ENCODE results near the gene MYH15. TPM values are rescaled to one million over a fixed set of nuclear protein-coding genes. Genes with fewer than 3 reads are reported as not detected.

The MYH15 gene
- total RNA-seq, 1 donor from 2014 or later = 0.41 TPM

DNA sequence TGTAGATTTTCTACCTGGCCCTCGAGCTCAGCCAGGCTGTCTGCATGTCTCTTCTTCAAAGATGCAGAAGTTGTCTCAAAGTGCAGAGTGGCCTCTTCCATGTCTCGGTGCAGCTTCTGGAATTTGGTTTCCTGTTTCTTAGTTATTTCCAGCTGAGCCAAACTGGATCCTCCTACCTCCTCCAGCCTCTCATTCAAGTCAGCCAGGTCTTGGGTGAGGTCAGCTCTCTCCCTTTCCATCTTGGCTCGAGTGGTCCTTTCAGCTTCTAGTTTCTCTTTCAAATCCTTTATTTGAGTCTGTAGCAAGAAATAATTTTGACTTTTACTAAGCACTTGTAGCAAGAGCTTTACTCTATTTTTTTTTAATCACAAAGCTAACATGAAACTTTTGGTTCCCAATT is 81.8 kb downstream of the MYH15 start:
- FAIRE-seq (no peak), DNase-seq (ENCODE audit: low spot score in 2 of 2) (no peak)

DNA sequence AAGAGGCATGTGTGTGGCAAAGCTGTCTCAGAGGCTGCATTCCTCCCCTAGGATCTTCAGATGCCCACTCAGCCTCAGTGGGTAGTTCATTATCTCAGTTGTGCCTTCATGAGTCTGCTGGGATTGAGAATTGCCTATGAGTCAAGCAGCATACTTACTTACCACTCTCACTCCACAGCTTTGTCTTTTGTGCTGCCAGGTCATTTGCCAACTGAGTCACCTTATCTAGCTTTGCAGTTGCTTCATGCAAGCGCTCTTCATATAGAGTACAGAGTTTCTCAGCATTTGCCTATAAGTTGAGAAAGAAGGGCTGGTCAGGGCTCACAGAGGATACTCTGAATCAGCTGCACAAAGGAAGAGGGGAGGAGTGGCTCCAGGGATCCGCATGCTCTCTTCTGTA is 89.5 kb downstream of the MYH15 start:
- DNase-seq (ENCODE audit: low spot score in 2 of 2) (no peak), FAIRE-seq (no peak)

DNA sequence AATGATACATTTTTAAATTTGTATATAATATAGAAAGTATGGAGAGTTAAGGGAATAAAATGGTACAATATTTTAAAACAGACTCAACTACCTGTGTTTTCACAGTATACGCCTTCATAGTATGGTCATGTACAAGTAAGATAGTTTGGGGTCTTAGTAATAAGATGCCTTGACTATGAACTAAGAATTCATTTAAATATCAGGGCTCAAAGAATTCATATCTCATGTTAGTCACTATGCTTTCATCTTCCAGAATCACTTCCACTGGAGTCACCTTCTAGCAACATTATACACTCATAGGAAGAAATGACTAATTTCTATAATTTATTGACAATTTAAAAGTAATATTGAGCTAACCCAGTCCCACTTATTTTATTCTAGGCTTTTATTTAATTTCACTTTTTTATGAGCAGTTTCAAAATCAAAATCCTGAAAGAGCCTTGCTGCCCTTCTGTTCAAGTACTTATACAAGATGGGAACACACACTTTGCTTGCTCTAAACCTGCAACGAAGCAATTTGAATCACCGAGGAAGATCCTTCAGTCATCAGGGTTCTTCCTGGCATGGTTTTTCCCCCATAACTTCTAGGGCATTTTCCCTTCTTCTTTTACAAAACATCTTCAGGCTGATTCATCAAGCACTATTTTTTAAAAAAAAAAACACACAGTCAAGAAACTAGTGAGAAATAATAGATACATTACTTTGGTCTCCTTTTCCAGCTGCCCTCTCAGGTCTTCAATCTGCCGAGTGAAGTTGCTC is 94.1 kb downstream of the MYH15 start:
- FAIRE-seq (no peak), DNase-seq (ENCODE audit: low spot score in 2 of 2) (no peak)

DNA sequence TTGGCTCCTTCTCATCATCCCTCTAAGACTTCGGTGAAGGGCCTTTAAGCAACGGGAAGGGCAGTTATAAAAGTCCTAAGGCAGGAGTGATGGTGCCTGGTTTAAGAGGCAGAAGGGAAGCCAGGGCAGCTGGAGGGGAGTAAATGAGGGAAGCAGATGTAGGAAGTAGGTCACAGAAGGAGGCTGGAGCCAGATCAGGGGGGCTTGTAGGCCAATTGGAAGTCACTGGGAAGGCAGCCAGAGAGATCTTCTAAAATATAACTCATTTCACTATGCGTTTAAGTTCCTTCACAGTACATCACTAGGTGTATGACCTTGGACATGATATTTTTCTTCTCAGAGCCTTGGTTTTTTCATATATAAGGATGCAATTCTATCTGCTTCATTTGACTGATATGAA is 94.7 kb downstream of the MYH15 start:
- FAIRE-seq = no peak
- no peak for DNase-seq (ENCODE audit: low spot score in 2 of 2)

DNA sequence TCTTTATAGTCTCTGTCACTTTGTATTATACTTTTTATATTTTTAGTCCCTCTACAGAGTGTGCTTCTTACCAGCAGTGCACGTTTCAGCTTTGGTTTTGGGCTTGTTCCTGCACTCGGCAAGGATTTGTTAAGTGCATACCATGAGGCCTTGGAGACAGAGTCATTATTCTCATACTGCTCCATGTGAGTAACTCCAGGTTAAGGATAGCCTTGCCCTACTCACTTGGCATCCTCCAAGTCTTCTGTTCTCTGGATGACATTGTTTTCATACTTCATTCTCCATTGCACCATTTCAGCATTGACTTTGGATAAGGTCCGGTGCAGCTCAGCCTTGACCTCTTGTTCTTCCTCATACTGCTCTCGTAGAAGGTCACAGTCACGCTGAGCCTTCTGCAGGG is 96.4 kb downstream of the MYH15 start:
- no peak for DNase-seq (ENCODE audit: low spot score in 2 of 2)
- FAIRE-seq = no peak

DNA sequence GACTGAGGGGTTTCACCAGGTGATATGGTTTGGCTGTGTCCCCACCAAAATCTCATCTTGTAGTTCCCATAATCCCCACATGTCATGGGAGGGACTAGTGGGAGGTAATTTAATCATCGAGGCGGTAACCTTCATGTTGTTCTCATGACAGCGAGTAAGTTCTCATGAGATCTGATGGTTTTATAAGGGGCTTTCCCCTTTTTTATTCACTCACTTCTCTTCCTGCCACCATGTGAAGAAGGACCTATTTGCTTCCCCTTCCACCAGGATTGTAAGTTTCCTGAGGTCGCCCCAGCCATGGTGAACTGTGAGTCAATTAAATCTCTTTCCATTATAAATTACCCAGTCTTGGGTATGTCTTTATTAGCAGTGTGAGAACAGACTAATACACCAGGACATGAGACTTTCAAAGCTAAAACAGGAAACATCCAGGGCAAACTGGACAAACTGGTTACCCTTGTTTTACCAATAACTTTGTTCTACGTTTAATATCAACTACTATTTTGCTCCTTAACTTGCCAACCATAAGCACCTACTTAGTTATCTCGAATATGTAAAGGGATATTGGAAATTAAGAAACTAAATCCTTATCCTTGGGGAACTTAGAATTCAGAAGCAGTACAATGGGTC is 98.2 kb downstream of the MYH15 start:
- no peak for DNase-seq (ENCODE audit: low spot score in 2 of 2)
- no peak for FAIRE-seq

DNA sequence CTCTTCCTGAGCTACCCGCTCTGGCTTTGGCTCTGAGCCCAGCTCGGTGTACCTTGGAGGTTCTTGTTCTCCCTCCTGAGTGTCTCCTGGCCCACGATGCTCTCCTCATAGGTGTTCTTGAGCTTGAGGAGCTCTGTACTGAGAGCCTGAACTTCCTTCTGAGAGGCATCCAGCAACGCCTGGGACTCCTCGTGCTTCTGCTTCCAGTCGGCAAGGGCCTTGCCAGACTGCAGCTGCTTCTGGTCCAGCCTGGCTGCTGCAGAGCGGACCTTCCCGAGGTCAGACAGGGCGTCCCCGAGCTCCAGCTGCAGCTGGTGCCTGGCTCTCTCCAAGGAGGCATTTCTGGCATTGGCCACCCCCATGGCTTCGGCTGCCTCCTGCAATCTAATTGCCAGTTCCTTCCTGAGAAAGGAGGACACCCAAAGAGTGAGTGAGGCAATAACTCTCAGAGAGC is 99.8 kb downstream of the MYH15 start:
- FAIRE-seq = no peak
- no peak for DNase-seq (ENCODE audit: low spot score in 2 of 2)

DNA sequence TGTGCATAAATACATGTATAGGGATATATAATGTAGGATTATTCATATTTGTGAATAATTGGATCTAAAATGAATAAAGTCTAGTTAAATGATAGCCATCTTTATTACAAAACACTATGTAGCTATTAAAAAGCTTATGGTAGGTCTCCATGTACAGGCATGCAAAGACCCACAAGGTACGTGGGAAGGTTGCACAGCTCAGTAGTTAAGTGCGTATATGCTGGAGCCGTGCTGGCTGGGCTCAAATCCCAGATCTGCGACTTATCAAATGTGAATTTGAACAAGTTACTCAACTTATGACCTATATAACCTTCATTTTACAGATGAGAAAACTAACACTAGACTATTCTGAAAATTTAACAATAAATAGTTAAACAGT is 100.6 kb downstream of the MYH15 start:
- DNase-seq (ENCODE audit: low spot score in 2 of 2) (no peak), FAIRE-seq (no peak)

DNA sequence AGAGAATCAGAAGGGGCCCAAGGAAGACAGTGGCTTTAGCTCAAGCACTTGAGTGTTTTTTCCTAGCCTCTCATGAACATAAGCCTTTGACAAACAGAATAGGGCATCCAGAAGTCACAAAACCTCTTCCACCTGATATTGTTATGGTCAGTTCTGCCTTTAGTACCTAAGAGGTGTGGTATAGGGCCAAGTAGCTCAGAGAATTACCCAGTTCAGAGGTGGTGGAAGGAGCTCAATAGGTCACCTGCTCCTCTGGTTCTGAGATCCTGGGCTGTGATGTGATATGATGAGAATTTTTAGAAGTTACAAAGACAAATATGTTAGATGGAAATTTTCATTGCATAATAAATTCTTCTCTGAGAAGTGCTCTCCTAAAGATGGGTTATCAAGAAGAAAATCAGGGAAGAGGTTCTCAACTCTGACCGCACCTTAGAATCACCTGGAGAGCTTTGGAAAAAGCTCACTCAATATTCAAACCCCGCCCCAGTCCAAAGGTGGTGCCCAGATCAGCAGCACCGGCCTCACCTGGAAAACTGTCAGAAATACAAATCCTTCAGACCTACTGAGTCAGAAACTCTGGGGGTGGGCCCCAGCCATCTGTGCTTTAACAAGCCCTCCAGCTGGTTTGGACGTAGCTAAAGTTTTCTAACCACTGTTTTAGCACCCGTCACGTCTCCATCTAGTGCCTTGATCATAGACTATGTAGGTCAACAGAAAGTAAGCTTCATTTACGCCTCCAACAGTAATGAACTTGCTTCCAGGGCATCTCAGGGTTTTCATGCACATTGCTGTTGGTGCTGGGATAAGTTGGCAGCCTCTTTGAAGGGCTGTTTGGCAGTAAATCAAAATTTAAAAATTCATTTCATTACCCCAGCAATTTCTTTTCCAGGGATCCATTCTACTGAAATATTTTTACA is 101.3 kb downstream of the MYH15 start:
- DNase-seq (ENCODE audit: low spot score in 2 of 2) (no peak), FAIRE-seq (no peak)

DNA sequence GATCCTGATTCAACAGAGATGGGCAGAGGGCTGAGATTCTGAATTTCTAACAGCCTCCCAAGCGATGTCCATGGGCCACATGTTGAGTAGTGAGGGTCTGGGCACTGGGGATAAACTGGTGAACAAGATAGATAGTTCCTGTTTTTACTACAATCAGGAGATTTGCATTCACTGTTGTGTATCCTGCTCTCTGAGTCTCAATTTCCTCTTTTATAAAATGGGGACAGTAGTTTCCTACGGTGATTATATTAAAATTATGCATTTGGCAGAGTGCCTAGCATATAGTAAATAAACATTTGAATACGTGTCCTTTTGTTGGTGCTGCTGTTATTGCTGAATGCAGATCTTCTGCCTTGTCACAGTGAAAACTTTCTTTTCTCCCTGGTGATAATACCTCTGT is 102.5 kb downstream of the MYH15 start:
- FAIRE-seq (no peak), DNase-seq (ENCODE audit: low spot score in 2 of 2) (no peak)

DNA sequence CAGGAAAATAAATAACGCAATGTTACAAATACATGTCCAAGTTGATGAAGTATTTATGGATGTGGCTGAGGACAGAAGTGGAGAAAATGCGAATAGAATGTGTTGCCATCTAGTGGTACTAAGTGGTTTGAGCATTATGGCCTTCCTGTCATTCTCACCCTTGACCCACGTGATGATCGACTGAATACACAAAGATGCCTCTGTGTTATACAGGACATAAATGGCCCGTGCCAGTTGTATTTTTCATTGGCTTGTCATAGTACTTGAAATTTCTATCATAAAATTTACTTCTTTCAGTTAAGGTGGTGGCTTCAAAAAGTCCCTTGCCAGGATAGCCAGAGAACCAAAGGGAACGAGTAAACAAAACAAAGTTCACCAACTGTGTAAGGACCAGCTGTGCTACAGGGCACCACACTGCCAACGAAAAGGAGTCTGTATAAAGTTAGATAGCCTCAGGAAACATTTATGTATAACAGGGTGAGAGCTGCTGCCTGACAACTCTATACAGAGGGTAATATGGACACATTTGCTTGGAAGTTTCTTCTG is 103.7 kb downstream of the MYH15 start:
- peak; percentile 82 for FAIRE-seq
- peak; percentile 16 to 38 for DNase-seq (ENCODE audit: low spot score in 2 of 2)

DNA sequence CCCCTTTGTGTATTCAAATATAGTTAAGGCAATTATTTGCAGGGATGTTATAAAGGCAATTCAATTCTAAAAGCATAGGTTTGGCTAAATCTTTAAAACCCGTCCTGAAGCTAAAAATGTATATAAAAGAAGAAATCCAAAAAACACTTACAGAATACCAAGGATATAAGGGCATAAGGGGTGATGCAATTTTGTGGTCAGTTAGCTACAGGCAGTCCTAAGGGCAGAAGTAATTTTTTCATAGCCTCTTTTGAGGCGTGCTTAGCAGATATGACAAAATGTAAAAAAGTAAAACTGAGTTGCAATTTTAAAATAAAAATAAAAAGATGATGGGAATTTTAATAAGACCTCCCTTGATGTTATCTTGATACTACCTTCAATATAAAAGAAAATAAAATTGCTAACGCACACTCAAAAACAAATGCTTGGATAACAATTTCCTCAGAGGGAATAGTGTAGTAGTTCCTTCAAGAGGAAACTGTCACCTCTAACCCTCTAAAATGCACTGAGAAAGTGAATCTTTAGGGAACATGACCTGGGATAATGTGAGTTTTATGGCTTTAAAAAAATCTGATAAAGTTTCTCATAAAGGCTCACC is 104.2 kb downstream of the MYH15 start:
- DNase-seq (ENCODE audit: low spot score in 2 of 2) (no peak), FAIRE-seq (no peak)

DNA sequence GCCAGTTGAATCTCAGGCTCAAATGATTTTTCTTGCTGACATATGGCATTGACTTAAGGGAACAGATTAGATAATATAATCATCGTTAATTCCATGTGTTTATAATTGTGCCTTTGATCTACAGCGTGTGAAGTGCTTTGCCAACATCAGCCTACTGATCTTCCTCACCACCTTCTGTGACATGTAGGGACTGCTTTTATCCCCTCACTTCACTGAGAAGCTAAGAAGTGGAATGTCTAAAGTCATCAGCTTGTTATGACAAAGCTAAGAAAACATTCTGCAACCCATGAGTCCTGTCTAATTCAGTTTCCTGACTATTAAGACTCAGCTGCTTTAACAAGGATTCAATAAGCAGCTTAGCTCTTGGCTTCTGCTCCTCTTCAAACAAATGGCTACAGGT is 106.0 kb downstream of the MYH15 start:
- FAIRE-seq (no peak), DNase-seq (ENCODE audit: low spot score in 2 of 2) (no peak)

DNA sequence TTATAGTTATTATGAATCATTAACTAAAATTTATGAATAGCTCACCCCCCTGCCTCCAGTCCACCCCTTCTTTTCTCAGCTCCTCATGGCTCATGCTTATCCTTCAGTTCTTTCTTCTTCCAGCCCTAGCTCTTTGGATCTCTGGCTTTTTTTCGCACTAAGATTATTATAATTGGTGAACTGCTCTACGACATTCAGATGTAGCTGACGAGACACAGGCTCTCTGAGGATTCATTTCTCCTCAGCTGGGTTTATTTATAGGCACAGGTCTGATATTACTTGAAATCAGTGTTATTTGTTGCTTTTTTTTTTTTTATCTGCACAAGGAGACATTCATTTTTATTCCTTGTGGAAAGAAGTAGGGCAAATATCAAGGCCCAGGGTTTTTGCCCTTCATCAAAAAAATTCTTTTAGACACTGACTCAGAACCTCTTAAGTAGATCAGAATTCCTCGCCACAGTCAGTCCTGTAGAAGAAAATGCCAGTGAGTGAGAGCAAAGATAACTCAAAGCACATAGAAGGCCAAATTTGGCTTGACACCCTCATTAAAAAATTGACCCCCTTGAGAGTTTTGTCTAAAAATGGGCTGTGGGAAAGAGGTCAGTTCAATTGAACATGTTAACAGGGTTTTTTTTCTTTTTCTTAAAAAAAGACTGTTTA is 106.6 kb downstream of the MYH15 start:
- DNase-seq (ENCODE audit: low spot score in 2 of 2) (no peak), FAIRE-seq (no peak)

DNA sequence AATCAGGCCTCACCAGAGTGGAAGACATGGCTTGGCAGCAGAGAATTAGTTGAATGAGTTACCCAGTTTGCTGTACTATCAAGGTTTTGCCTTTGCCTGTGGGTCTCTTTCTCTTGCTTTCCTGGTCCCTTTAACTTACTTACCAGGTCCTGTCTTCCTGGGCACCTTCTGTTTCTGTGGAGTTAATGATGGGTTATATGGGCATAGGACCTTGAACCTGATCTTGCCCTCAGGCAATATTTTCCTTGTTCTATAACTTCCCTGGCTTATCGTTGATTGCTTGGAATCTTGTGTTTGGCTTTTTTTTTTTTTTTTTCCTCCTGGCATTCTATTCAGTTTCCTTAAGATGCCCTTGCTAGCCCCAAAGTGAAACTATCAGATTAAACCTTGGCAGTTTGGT is 107.2 kb downstream of the MYH15 start:
- DNase-seq (ENCODE audit: low spot score in 2 of 2) = no peak
- FAIRE-seq = no peak

DNA sequence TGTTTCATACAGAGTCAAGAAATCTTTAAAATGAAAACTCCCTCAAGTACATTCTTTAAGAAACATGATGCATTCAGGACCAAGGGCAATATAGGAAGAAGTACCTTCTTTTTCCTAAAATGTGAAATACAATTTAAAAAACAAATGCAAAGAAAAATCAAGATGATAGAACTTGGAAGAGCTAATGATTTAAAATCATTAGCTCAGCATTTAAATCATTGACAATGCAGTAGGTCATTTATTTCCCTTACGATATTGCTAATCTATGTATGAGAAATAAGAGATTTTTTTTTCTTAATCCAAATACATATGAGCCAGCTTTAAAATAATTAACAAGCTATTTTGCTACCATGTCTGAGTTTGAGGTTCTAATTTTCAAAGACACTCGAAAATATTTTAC is 108.6 kb downstream of the MYH15 start:
- no peak for DNase-seq (ENCODE audit: low spot score in 2 of 2)
- no peak for FAIRE-seq

DNA sequence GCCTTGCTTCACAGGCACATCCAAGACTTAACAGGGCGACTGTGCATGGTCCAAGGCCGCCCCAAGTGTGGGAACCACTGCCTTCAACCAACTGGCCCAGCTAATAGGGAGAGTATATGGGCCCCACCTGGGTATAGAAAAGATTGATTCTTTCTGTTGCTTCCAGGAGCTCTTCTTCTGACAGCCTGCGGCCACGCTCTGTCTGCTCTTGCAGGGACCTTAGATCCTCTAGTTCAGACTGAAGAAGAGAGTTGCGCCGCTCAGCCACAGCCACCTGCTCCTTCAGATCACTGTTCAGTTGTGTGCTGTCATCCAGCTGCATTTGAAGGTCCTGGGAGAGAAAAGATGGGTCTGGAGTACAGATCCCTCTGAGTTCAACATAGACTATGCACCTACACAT is 111.9 kb downstream of the MYH15 start:
- DNase-seq (ENCODE audit: low spot score in 2 of 2) = no peak

DNA sequence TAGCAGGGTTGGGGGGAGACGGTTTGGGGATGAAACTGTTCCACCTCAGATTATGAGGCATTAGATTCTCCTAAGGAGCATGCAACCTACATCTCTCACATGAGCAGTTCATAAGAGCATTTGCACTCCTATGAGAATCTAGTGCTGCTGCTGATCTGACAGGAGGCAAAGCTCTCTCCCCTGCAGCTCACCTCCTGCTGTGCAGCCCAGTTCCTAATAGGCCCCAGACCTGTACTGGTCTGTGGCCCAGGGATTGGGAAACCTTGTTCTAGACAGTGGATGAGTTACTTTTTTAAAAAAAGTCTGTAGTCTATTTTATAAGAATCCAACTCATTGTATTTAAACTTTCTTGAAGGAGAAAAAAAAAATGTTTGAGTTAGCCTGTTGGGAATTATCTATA is 114.1 kb downstream of the MYH15 start:
- DNase-seq (ENCODE audit: low spot score in 2 of 2) (no peak), FAIRE-seq (no peak)

More for the DNA sequence above, 111.9 kb downstream of the MYH15 start:
- FAIRE-seq = no peak

DNA sequence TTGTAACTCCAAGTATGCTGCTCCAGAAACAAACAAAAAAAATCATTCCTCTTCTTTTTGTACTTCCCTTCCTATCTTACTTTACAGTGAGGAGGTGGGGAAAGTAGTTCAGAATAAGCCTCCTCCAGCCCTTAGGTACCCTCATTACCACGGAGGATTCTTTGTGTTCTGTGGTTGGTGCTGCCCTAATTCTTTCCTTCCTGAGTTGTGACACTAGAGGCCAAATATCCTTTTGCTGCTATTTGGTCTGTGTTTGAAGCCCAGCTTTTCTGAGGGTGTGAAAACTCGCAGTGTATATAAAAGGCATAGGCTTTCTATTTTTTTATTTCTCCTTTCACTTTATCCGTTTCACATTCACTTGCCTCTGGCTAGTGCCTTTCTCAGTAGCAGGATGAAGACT is 115.8 kb downstream of the MYH15 start:
- DNase-seq (ENCODE audit: low spot score in 2 of 2) (no peak), FAIRE-seq (no peak)

DNA sequence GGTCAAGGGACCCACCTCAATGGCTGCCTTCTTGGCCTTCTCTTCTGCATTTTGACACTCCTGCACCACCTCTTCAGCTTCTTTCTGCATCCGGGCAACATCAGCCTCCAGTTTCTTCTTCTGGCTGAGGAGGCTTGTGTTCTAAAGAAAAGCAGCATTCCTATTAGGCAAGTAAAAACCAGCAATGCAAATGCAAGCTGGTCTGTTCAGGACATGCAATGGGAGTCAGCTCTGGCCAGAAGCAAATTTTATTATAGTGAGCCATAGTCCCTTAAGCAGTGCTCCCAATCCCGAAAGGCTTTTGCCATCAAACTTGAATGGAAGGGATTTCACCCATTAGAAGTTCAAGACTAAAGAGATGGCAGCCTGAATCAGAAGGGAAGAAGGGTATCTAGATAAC is 116.4 kb downstream of the MYH15 start:
- no peak for DNase-seq (ENCODE audit: low spot score in 2 of 2)
- FAIRE-seq = no peak

Measured in frontal cortex (tissue), 4 donors.